LNCAP (cell line): ENCODE data around the gene SYNRG.

Source experiments
- TF ChIP-seq, protein P1 (sequence below): fragments of 450-650 bp; IDR thresholded peaks from 2 replicates; pipeline ENCODE4 v1.5.1; 2017; ENCODE audit warnings: mild to moderate bottlenecking

Gene SYNRG

GRCh38 chr17:37535906-37536305 lies 73.3 kb downstream of the SYNRG start:
- TF ChIP-seq, protein P1, sequence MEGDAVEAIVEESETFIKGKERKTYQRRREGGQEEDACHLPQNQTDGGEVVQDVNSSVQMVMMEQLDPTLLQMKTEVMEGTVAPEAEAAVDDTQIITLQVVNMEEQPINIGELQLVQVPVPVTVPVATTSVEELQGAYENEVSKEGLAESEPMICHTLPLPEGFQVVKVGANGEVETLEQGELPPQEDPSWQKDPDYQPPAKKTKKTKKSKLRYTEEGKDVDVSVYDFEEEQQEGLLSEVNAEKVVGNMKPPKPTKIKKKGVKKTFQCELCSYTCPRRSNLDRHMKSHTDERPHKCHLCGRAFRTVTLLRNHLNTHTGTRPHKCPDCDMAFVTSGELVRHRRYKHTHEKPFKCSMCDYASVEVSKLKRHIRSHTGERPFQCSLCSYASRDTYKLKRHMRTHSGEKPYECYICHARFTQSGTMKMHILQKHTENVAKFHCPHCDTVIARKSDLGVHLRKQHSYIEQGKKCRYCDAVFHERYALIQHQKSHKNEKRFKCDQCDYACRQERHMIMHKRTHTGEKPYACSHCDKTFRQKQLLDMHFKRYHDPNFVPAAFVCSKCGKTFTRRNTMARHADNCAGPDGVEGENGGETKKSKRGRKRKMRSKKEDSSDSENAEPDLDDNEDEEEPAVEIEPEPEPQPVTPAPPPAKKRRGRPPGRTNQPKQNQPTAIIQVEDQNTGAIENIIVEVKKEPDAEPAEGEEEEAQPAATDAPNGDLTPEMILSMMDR = no peak

DNA sequence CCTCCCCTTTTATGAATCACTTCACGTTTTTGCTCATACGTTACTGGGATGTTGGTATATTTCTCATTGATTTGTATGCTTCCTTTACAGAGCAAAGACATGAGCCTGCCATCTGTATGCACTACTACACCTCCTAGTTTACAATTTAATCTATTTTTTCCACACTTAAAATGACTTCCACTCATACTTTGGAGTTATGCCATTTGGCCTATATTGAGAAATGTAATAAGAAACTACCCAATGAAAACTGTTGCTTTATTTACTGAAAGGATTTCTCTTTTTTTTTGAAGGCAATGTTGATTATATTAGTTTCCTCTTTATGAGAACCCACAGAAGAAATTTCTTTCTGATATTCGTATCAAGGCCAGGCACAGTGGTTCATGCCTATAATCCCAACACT lies 76.5 kb downstream of the SYNRG start:
- TF ChIP-seq, protein P1 = no peak

DNA sequence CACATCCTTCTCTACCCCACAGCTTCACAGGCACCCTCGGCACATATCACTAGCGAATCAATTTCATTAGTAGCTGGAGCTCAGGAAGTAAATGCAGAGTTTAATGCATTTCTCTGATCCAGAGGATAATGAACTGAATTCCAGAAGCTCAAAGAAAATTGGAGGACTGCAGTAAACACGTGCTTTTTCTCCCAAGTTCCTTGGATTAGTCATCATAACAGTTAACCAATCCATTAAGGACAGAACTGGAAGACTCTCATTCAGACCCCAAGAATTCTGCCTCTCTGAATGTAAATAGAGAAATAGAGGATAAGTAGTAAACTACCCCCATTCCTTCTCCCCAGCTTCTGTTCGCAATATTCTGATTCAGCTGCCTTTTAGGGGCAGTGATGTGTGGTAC lies 78.8 kb downstream of the SYNRG start:
- TF ChIP-seq, protein P1 = no peak

DNA sequence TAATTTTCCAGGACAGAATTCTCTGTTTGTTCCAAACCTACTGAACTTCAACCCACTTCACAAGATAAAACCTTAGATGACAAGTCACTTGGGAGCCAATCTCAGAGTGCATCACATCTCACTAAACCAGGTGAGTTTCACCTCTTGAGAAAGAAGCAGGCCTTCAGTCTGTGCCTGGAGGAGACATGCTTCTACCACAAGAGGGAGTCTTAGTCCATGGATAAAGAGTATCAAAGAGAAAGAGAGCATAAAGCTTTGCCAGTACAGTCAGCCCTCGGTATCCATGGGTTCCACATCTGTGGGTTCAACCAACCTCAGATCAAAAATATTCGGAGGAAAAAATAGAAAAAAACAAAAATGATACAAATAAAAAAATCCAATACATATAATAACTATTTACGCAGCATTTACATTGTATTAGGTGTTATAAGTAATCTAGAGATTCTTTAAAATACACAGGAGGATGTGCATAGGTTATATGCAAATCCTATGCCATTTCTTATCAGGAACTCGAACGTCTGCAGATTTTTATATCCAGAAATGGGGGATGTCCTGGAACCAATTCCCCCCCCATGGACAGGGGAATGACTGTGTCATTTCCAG lies 81.9 kb downstream of the SYNRG start:
- TF ChIP-seq, protein P1 = peak; percentile 85

GRCh38 chr17:37523715-37524219 lies 85.5 kb downstream of the SYNRG start:
- TF ChIP-seq, protein P1 = no peak

DNA sequence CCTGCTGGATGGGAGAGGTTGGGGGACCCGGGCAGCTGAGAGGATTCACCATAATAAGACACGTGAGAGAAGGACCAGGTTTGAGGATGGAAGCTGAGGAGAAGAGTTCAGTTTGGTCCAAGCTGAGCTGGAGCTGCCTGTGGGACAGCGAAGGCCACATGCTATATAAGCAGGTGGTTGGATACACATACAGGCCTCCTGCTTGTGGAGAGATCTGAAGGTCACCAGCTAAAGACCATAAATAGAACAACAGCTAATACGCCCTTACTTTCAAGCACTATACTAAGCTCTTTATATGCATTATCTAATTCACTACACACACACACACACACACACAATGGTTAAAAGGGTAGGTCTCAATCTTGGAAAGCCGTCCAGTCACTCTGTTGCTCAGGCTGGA lies 87.4 kb downstream of the SYNRG start:
- TF ChIP-seq, protein P1 = no peak

- TF ChIP-seq, protein P1 = no peak
Measured at GRCh38 chr17:37520174-37520573, 89.0 kb downstream of the SYNRG start.
